ENCODE results near the gene THAP4. TPM values are rescaled to one million over a fixed set of nuclear protein-coding genes. Genes with fewer than 3 reads are reported as not detected.

THAP4 gene
- total and polyA plus RNA-seq, 4 donors, result 18.5 to 48.4 (median 45.5) TPM

DNA sequence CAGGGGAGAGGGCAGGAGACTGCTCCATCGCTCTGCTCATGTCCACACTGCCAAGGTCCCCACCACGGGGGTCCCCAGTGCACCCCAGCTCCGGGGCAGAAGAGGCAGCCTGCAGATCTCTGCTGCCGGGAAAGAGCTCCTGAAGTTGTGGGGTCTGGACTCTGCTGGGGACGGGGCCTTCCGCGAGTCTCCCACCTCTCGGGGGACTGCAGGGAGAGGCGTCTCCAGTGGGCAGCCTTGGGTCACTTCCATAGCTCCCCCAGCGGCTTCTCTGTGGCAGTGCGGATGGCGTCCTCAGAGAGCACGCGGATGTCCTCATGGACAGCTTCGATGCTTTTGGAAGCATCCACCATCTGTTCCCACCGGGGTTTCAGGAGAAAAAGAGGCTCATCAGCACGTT, 38.9 kb upstream of the THAP4 start:
- peaks cover 7% of the 10 kb centered on the region for H3K4me1 ChIP-seq (ENCODE audit: control insufficient read depth, insufficient read depth, low read length)
- peaks cover 96% of the 10 kb centered on the region for H3K36me3 ChIP-seq (ENCODE audit: control insufficient read depth, insufficient read depth, low read length)
- no peak for DNase-seq (ENCODE audit: low read depth in 4 of 6, low spot score in 6 of 6)
- no peak overlapping the region for H3K27ac ChIP-seq (ENCODE audit: low read depth, low read length)
- H3K27me3 ChIP-seq (ENCODE audit: control insufficient read depth, insufficient read depth, low read length), result no peaks in the 10 kb centered on the region
- no peak overlapping the region for H3K4me3 ChIP-seq (ENCODE audit: low read depth, low read length)
- 89% methylated on average over 17 of the region's 17 CpGs for WGBS (ENCODE audit: insufficient coverage)
- H3K9me3 ChIP-seq (ENCODE audit: control insufficient read depth, insufficient read depth, low read length), result no peaks in the 10 kb centered on the region

DNA sequence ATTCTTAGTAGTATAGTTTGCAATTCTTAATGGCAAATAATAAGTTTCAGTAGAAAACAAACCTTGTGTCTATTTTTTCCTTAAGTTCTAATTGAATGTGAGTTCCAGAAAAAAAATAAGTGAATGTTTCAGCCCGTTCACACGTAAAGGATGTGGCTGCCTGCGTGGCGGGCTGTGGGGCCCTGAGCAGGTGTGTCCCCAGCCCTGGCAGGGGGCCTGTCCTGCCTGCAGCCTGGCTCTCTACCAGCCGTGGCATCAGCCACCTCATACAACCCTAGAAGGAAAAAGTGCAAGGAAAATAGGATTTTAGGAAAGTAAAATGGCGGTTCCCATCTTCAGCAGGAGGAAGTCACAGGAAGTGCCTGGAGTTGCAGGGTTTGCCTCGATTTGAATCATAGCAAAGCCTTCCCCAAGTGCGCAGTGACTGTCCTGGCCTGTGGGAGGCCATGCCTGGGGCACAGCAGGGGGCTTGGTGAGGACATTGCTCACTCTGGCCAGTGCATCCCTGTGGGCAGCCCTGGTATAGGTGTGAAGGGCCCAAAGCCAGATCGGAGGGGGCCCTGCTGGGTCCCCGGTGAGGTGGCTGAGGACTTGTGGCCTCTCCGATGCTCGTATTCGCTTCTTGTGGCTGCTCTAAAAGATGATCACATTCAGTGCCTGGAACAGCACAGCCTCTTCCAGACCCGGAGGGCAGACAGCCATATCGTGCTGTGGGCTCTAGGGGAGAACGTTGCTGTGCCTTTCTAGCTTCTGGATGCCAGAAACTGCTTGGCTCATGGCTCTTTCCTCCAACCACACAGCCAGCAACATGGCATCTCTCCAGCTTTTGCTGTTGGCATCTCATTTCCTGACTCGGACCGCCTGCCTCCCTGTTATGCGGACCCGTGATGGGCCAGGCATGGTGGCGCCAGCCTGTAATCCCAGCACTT, 37.1 kb upstream of the THAP4 start:
- H3K27me3 ChIP-seq (ENCODE audit: control insufficient read depth, insufficient read depth, low read length), result no peaks in the 10 kb centered on the region
- 72% methylated on average over 19 of the region's 21 CpGs for WGBS (ENCODE audit: insufficient coverage)
- peak in 2 of 6 donors; percentile 57 to 61 for DNase-seq (ENCODE audit: low read depth in 4 of 6, low spot score in 6 of 6)
- H3K36me3 ChIP-seq (ENCODE audit: control insufficient read depth, insufficient read depth, low read length), result peaks cover 100% of the 10 kb centered on the region
- no peaks in the 10 kb centered on the region for H3K9me3 ChIP-seq (ENCODE audit: control insufficient read depth, insufficient read depth, low read length)
- no peak overlapping the region for H3K4me3 ChIP-seq (ENCODE audit: low read depth, low read length)
- peaks cover 7% of the 10 kb centered on the region for H3K4me1 ChIP-seq (ENCODE audit: control insufficient read depth, insufficient read depth, low read length)
- no peak overlapping the region for H3K27ac ChIP-seq (ENCODE audit: low read depth, low read length)

DNA sequence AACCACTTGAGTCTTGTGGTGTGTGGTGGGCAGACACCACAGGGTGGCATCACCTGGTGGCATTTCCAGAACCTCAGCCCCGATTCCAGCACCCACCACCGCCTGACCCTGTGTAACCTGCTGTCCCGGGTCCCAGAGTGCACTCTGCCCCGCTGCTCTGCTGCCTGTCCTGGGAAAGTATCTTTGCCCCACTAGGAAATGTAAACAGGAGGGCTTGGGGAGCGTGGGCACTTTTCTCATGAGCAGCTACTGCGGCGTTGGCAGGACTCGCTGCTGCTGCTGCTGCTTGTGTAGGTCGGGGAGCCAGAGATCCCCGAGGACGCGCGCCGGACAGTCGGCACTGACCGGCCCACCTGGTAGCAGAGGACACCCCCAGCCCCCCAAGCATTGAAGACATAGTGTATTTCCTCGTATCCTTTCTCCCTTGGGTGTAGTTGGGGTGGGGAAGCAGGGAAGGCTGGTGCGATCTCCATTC, 36.3 kb upstream of the THAP4 start:
- no peak overlapping the region for H3K27ac ChIP-seq (ENCODE audit: low read depth, low read length)
- DNase-seq (ENCODE audit: low read depth in 4 of 6, low spot score in 6 of 6), result no peak
- H3K27me3 ChIP-seq (ENCODE audit: control insufficient read depth, insufficient read depth, low read length), result no peaks in the 10 kb centered on the region
- 80% methylated on average over 8 of the region's 18 CpGs for WGBS (ENCODE audit: insufficient coverage)
- H3K36me3 ChIP-seq (ENCODE audit: control insufficient read depth, insufficient read depth, low read length), result peaks cover 100% of the 10 kb centered on the region
- H3K9me3 ChIP-seq (ENCODE audit: control insufficient read depth, insufficient read depth, low read length), result no peaks in the 10 kb centered on the region
- peaks cover 7% of the 10 kb centered on the region for H3K4me1 ChIP-seq (ENCODE audit: control insufficient read depth, insufficient read depth, low read length)
- no peak overlapping the region for H3K4me3 ChIP-seq (ENCODE audit: low read depth, low read length)

DNA sequence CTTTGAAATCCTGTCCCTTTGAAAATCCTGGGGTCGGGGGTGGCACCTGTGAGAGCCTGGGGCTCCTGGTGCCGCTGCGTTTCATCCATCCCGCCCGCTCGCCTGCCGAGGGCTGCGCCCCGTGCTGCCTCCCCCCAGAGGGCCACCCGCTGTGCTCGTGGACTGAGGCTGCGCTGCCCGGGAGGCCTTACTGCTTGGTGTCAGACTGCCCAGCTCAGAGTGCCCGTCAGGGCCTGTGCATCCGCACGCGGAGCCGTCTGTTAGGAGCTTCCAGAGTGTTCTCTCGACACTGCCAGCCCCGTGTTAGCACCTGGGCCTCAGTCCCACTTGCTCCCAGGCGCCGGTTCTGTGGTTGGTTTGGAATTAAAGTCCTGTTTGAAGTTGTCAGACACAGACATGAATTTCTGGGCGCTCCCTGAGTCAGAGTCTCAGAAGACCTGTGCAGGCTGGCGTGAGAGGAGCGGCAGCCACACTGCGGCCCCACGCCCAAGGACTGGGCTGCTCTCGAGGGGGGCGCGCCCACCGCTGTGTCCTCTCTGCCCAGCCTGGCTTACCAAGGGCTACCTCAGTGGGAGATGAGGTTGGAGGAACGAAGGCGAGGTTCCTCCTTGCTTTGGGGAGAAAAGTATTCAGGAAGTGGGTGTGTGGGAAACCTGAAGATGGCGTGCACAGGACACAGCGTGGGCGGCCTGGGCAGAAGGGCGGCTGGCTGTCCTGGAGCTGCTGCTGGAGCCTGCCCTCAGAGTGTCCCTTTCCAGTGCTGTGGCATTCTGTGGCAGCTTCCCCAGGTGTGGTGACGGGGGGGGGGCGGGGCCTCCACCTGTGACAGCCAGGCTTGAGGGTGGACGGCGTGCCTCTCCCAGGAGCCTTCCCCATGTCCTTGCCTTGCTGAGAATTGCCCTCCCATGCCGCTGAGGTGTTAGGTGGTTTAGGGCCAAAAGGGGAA, 35.6 kb upstream of the THAP4 start:
- 93% methylated on average over 42 of the region's 42 CpGs for WGBS (ENCODE audit: insufficient coverage)
- no peak overlapping the region for H3K27ac ChIP-seq (ENCODE audit: low read depth, low read length)

DNA sequence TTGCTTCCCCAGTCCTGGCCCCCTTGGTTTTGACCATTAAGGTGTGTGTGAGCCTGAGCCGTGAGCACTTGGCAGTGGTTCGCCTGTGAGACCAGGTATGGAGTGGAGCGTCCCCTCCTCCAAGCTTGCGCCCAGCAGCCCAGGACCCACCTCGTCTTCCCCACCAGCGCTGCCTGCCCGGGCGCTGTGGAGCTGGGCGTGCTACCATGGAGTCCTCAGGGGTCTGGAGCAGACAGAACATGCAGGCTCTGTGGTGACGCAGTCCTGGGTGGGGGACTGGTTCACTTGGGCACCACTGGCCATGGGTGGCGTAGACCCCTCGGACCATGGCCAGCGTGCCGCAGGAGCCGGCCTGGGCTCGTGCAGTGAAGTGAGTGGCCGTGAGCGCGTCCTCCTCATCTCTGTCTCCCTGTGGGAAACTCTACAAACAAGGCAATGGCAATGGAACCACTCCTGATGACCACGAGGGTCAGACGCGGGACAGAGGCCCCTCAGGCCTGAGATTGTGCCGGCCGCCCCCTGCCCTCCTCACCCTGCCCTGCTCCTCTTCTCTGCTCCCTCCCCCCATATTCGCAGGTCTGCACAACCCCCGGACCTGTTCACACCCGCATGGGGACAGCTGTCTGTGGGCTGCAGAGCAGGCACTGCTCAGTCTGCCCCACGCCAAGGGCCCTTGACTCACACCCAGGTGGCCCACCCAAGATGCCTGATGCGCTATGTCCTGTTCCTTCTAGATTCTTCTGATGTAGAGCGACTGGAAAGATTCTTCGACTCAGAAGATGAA, 34.7 kb upstream of the THAP4 start:
- 94% methylated on average over 28 of the region's 31 CpGs for WGBS (ENCODE audit: insufficient coverage)
- Histone ChIP-seq H3K36me3 (ENCODE audit: control insufficient read depth, insufficient read depth, low read length) (peaks cover 98% of the 10 kb centered on the region), H3K27me3 (ENCODE audit: control insufficient read depth, insufficient read depth, low read length) (no peaks in the 10 kb centered on the region), H3K4me3 (ENCODE audit: low read depth, low read length) (no peak overlapping the region), H3K27ac (ENCODE audit: low read depth, low read length) (no peak overlapping the region), H3K9me3 (ENCODE audit: control insufficient read depth, insufficient read depth, low read length) (no peaks in the 10 kb centered on the region), H3K4me1 (ENCODE audit: control insufficient read depth, insufficient read depth, low read length) (peaks cover 11% of the 10 kb centered on the region)
- DNase-seq (ENCODE audit: low read depth in 4 of 6, low spot score in 6 of 6), result no peak

More for the DNA sequence above, 35.6 kb upstream of the THAP4 start:
- Histone ChIP-seq H3K4me1 (ENCODE audit: control insufficient read depth, insufficient read depth, low read length) (peaks cover 7% of the 10 kb centered on the region), H3K9me3 (ENCODE audit: control insufficient read depth, insufficient read depth, low read length) (no peaks in the 10 kb centered on the region), H3K27me3 (ENCODE audit: control insufficient read depth, insufficient read depth, low read length) (no peaks in the 10 kb centered on the region), H3K36me3 (ENCODE audit: control insufficient read depth, insufficient read depth, low read length) (peaks cover 100% of the 10 kb centered on the region), H3K4me3 (ENCODE audit: low read depth, low read length) (no peak overlapping the region)
- DNase-seq (ENCODE audit: low read depth in 4 of 6, low spot score in 6 of 6), result no peak

DNA sequence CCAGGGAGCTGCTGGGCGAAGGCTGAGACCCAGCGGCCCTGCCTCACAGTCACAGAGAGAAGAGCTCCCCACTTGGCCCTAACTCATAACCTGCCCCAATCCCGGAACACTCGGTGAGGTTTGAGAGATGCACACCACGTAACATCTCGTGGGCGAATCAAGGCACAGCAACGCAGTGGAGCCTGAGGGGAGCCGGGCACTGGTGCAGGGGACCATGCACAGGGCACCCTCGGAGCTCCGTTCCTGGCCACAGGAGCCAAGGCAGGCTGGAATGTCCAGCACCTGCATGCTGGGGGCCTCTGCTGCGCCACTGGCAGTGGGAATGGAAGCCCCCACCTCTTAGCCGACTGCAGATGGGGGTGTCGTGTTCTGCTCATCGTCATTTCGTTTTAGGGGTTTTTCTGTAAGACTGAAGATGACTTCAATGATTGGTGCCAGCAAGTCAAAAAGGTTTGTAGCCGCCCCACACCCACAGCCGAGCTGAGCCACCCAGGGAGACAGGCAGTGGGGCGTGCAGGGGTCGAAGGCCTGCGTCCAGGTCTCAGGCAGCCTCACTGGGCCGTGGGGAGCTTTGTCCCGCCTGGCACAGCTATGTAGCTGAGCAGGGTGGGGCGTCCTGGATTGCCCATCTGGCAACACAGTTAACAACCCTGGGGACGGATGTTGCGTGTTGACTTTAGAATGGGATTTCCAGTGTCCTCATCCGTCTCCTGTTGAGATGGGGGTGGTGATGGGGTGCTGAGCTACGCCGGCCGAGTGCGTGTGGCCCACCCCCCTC, 33.6 kb upstream of the THAP4 start:
- no peak overlapping the region for H3K27ac ChIP-seq (ENCODE audit: low read depth, low read length)
- H3K4me3 ChIP-seq (ENCODE audit: low read depth, low read length), result no peak overlapping the region
- 93% methylated on average over 31 of the region's 31 CpGs for WGBS (ENCODE audit: insufficient coverage)
- no peak for DNase-seq (ENCODE audit: low read depth in 4 of 6, low spot score in 6 of 6)
- peaks cover 21% of the 10 kb centered on the region for H3K4me1 ChIP-seq (ENCODE audit: control insufficient read depth, insufficient read depth, low read length)
- H3K27me3 ChIP-seq (ENCODE audit: control insufficient read depth, insufficient read depth, low read length), result no peaks in the 10 kb centered on the region
- H3K9me3 ChIP-seq (ENCODE audit: control insufficient read depth, insufficient read depth, low read length), result no peaks in the 10 kb centered on the region
- H3K36me3 ChIP-seq (ENCODE audit: control insufficient read depth, insufficient read depth, low read length), result peaks cover 92% of the 10 kb centered on the region

DNA sequence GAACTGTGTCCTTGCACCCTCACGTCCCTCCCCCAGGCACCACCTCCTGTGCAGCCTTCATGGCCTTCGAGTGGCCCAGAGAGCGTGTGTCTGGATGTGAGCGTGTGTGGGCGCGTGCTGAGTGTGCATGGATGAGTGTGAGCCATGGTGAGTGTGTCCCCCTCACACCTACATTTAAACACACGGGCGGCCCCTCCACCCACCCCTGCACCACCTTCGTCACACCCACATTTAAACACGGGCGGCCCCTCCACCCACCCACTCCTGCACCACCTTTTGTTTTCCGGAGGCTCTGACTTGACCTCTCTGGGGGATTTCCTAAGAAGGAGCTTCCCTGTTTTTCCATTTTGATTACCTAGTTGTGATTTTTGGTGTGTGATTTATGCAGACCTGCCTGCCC, 31.9 kb upstream of the THAP4 start:
- H3K4me1 ChIP-seq (ENCODE audit: control insufficient read depth, insufficient read depth, low read length), result peaks cover 21% of the 10 kb centered on the region
- no peak overlapping the region for H3K27ac ChIP-seq (ENCODE audit: low read depth, low read length)
- H3K9me3 ChIP-seq (ENCODE audit: control insufficient read depth, insufficient read depth, low read length), result no peaks in the 10 kb centered on the region
- H3K36me3 ChIP-seq (ENCODE audit: control insufficient read depth, insufficient read depth, low read length), result peaks cover 75% of the 10 kb centered on the region
- no peak overlapping the region for H3K4me3 ChIP-seq (ENCODE audit: low read depth, low read length)
- WGBS (ENCODE audit: insufficient coverage), result 70% methylated on average over 5 of the region's 12 CpGs
- H3K27me3 ChIP-seq (ENCODE audit: control insufficient read depth, insufficient read depth, low read length), result no peaks in the 10 kb centered on the region
- no peak for DNase-seq (ENCODE audit: low read depth in 4 of 6, low spot score in 6 of 6)

DNA sequence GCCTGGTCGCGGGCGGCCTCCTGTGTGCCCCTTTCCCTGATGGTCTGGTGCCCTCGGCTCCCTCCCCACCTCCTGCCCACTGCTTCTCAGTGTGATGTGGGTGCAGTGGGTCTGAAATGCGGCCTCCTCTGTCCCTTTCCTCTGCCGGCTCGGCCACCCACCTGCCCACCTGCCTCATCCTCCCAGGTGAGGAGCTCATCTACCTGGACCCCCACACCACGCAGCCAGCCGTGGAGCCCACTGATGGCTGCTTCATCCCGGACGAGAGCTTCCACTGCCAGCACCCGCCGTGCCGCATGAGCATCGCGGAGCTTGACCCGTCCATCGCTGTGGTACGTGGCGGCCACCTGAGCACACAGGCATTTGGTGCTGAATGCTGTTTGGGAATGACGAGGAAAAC, 31.4 kb upstream of the THAP4 start:
- Histone ChIP-seq H3K27me3 (ENCODE audit: control insufficient read depth, insufficient read depth, low read length) (no peaks in the 10 kb centered on the region), H3K4me3 (ENCODE audit: low read depth, low read length) (no peak overlapping the region), H3K36me3 (ENCODE audit: control insufficient read depth, insufficient read depth, low read length) (peaks cover 70% of the 10 kb centered on the region), H3K4me1 (ENCODE audit: control insufficient read depth, insufficient read depth, low read length) (peaks cover 19% of the 10 kb centered on the region), H3K9me3 (ENCODE audit: control insufficient read depth, insufficient read depth, low read length) (no peaks in the 10 kb centered on the region), H3K27ac (ENCODE audit: low read depth, low read length) (no peak overlapping the region)
- DNase-seq (ENCODE audit: low read depth in 4 of 6, low spot score in 6 of 6), result no peak
- 95% methylated on average over 15 of the region's 21 CpGs for WGBS (ENCODE audit: insufficient coverage)

Data from spinal cord (tissue), 10 donors.